ENCODE data around the gene PEPD. TPM values are rescaled to one million over a fixed set of nuclear protein-coding genes. Genes with fewer than 3 reads are reported as not detected.

The PEPD gene
- total RNA-seq, 1 donor from 2014 or later: 24.0 TPM

DNA sequence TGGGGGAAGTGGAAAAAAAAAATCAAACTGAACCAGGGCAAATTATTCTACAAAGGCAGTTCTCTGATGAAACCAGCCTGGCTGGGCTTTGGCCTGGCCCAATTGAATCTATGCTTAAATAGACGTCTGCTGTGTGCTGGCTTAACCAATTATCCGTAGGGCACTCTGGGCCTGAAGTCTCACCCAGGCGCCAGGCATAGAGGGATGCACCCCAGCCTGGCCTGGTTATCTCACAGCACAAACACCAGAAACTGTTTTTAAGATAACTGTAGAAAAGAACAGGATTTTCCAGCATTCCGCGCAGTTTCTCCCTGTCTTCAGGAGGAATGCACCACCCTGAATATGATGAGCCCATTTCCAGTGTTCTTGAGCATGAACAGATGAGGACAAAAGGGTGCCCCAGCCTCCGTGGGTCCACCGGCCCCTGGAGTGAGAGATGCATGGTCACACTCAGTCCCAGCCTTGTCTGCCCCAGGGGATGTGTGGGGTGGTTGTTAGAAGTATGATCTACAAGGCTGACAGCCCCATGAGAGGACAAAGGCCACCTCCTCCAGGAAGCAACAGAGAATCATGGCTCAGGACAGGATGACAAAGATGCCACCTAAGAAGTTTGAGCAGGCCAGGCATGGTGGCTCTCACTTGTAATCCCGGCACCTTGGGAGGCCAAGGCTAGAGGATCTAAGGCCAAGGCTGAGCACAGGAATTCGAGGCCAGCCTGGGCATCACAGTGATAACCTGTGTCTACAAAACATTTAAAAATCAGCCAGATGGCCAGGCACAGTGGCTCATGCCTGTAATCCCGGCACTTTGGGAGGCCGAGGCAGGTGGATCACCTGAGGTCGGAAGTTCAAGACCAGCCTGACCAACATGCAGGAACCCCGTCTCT is 50.2 kb downstream of the PEPD start:
- Histone ChIP-seq H3K9me3 (ENCODE audit: control insufficient read depth in 3 of 3, low read length in 3 of 3) (no peaks in the 10 kb centered on the region), H3K9ac (ENCODE audit: low read depth in 1 of 3, low read length in 3 of 3) (no peak overlapping the region), H3K4me1 (ENCODE audit: control insufficient read depth in 3 of 3, insufficient read depth in 3 of 3, low read length in 3 of 3) (peaks cover 5 to 21% (median 13%) of the 10 kb centered on the region in 3 donors), H3K36me3 (ENCODE audit: control insufficient read depth in 3 of 3, insufficient read depth in 3 of 3, low read length in 3 of 3) (peaks cover 0 to 10% (median 2%) of the 10 kb centered on the region in 3 donors), H3K27me3 (ENCODE audit: control insufficient read depth in 3 of 3, insufficient read depth in 3 of 3, low read length in 3 of 3) (no peaks in the 10 kb centered on the region), H3K27ac (ENCODE audit: low read depth, low read length) (no peak overlapping the region), H3K4me3 (ENCODE audit: low read length in 3 of 3) (no peak overlapping the region)

DNA sequence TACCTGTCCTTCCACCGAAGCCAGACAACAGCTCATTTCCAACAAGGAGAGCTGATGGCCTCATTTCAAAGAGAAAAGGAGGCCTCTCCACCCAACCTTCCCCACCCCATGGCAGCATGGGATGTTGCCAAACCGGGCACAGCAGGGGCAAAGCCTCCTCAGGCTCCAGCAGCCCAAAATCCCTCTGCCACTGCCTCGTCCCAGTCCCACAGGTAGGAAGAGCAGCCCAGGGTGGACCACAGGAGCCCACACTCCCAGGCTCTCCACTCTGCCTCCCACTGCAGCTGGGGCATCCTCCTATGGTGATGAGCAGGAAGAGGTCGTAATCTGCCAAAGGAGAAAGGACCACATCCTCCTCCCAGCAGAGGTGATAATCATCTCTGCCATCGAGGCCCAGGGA is 50.9 kb downstream of the PEPD start:
- H3K4me1 ChIP-seq (ENCODE audit: control insufficient read depth in 3 of 3, insufficient read depth in 3 of 3, low read length in 3 of 3): peaks cover 5 to 24% (median 18%) of the 10 kb centered on the region in 3 donors
- no peak overlapping the region for H3K27ac ChIP-seq (ENCODE audit: low read depth, low read length)
- no peaks in the 10 kb centered on the region for H3K9me3 ChIP-seq (ENCODE audit: control insufficient read depth in 3 of 3, low read length in 3 of 3)
- H3K4me3 ChIP-seq (ENCODE audit: low read length in 3 of 3): no peak overlapping the region
- H3K9ac ChIP-seq (ENCODE audit: low read depth in 1 of 3, low read length in 3 of 3): no peak overlapping the region
- no peaks in the 10 kb centered on the region for H3K27me3 ChIP-seq (ENCODE audit: control insufficient read depth in 3 of 3, insufficient read depth in 3 of 3, low read length in 3 of 3)
- H3K36me3 ChIP-seq (ENCODE audit: control insufficient read depth in 3 of 3, insufficient read depth in 3 of 3, low read length in 3 of 3): peaks cover 0 to 10% (median 0%) of the 10 kb centered on the region in 3 donors

DNA sequence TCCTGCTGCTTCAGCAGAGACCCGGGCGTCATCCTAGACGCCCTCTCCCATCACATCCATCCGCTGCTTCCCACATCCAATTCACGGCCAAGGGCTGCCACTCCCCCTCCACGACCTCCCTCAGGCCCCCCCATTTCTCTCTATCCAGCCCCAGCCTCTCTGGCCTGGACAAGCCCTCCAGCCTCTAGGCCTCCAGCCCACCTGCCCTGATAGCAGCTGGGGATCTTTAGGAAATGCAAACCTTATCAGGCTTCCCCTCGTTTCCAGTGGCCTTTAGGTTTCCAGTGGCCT is 51.6 kb downstream of the PEPD start:
- Histone ChIP-seq H3K9ac (ENCODE audit: low read depth in 1 of 3, low read length in 3 of 3) (no peak overlapping the region), H3K4me1 (ENCODE audit: control insufficient read depth in 3 of 3, insufficient read depth in 3 of 3, low read length in 3 of 3) (peaks cover 11 to 30% (median 24%) of the 10 kb centered on the region in 3 donors), H3K4me3 (ENCODE audit: low read length in 3 of 3) (no peak overlapping the region), H3K36me3 (ENCODE audit: control insufficient read depth in 3 of 3, insufficient read depth in 3 of 3, low read length in 3 of 3) (peaks cover 0 to 10% (median 0%) of the 10 kb centered on the region in 3 donors), H3K27me3 (ENCODE audit: control insufficient read depth in 3 of 3, insufficient read depth in 3 of 3, low read length in 3 of 3) (no peaks in the 10 kb centered on the region), H3K27ac (ENCODE audit: low read depth, low read length) (no peak overlapping the region), H3K9me3 (ENCODE audit: control insufficient read depth in 3 of 3, low read length in 3 of 3) (no peaks in the 10 kb centered on the region)

DNA sequence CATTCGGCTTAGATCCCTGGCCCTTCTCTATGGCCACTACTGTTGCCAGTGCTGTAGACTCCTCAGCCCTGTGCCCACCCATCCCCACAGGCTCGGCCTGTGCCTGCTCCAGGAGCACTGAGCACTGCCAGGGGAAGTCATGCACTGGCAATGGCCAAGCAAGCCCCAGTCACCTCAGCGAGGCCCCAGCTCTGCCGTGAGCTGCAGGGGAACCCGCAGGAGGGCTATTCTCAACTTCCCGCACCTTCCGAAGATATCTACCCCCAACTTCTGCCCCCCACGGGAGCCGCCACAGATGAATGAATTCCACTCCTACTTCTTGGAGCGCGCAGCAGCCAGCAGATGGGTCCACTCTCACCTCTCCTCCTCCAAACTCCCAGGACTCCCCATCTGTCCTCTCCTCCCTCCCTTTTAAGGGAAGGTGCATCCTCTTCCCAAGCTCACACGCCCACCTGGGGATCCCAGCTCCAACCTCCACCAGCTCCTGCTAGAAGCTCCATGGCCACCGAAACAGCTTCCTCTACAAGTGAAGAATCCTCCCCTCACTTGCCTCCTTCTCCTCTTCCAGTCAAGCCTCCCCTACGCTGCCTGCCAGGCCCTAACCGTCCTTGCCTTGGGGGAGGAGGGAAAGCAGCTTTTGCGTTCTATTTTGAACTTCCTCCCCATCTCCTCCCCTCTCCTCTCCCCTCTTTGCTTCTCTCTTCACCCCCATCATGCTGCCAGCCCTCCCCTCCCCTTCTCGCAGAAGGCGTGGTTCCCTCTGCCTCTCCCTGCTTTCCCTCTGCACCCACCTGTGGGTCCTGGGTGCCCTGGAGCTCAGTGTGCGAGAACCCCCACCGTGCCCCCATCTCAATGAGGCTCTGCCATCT is 52.2 kb downstream of the PEPD start:
- no peaks in the 10 kb centered on the region for H3K9me3 ChIP-seq (ENCODE audit: control insufficient read depth in 3 of 3, low read length in 3 of 3)
- H3K36me3 ChIP-seq (ENCODE audit: control insufficient read depth in 3 of 3, insufficient read depth in 3 of 3, low read length in 3 of 3): peaks cover 0 to 8% (median 0%) of the 10 kb centered on the region in 3 donors
- H3K27me3 ChIP-seq (ENCODE audit: control insufficient read depth in 3 of 3, insufficient read depth in 3 of 3, low read length in 3 of 3): no peaks in the 10 kb centered on the region
- H3K27ac ChIP-seq (ENCODE audit: low read depth, low read length): no peak overlapping the region
- no peak overlapping the region for H3K9ac ChIP-seq (ENCODE audit: low read depth in 1 of 3, low read length in 3 of 3)
- peaks cover 11 to 30% (median 24%) of the 10 kb centered on the region in 3 donors for H3K4me1 ChIP-seq (ENCODE audit: control insufficient read depth in 3 of 3, insufficient read depth in 3 of 3, low read length in 3 of 3)
- no peak overlapping the region for H3K4me3 ChIP-seq (ENCODE audit: low read length in 3 of 3)

DNA sequence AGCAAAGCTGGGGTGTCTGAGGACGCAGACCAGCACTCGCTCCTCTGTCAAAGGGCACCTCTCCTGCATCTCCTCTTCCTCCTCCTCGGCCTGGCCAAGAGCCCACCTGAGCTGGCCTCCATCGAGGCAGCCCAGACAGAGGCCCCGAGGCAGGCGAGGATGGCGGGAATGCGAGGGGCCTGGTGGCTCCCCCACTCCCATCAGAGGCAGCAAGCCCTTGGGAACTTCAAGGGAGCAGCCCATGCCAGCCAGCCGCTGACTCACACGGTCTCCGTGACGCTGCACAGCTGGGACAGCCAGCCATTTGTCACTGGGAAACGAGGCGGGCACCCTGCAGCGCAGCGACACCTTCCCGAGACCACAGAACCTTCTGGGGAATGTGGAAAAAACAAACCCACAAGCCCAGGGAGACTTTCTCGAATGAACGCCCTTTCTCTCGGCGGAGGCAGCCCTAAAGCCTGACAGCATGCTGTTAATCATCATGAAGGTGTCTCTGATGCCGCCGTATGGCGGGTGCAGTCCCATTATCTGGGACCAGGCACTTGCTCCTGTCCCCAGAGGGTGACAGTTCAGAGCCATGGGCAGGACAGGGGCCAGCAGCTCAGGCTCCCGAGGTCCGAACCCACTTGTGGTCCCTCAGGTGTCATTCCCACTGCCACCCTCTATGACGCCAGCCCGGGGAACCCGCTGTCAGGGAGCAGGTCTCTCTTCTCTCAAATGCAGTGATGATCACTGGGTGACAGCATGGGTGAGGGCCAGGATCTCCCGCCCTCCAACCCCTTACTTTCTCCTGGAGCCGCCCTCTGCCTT is 53.0 kb downstream of the PEPD start:
- Histone ChIP-seq H3K9ac (ENCODE audit: low read depth in 1 of 3, low read length in 3 of 3) (no peak overlapping the region), H3K27ac (ENCODE audit: low read depth, low read length) (no peak overlapping the region), H3K36me3 (ENCODE audit: control insufficient read depth in 3 of 3, insufficient read depth in 3 of 3, low read length in 3 of 3) (peaks cover 0 to 8% (median 0%) of the 10 kb centered on the region in 3 donors), H3K9me3 (ENCODE audit: control insufficient read depth in 3 of 3, low read length in 3 of 3) (no peaks in the 10 kb centered on the region), H3K4me3 (ENCODE audit: low read length in 3 of 3) (no peak overlapping the region), H3K27me3 (ENCODE audit: control insufficient read depth in 3 of 3, insufficient read depth in 3 of 3, low read length in 3 of 3) (no peaks in the 10 kb centered on the region), H3K4me1 (ENCODE audit: control insufficient read depth in 3 of 3, insufficient read depth in 3 of 3, low read length in 3 of 3) (peaks cover 6 to 24% (median 19%) of the 10 kb centered on the region in 3 donors)

DNA sequence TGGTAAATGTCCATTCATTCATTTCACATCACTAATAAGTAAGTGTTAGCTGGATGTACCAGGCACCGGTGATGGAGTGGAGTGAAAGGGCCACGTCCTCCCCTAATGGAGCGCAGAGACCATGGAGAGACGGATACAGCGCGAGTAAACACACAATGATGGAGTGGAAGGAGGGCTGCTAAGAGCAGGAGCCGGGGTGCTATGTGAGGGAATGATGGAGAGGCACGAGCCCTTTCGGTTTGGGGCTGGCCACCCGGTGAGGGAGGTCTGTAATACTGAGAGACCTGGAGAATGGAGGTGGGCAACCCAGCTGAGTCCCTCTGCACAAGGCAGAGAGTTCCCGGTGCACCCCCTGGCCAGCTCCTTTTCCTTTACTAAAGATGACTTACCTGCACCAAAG is 53.7 kb downstream of the PEPD start:
- H3K4me3 ChIP-seq (ENCODE audit: low read length in 3 of 3): no peak overlapping the region
- no peak overlapping the region for H3K9ac ChIP-seq (ENCODE audit: low read depth in 1 of 3, low read length in 3 of 3)
- no peaks in the 10 kb centered on the region for H3K27me3 ChIP-seq (ENCODE audit: control insufficient read depth in 3 of 3, insufficient read depth in 3 of 3, low read length in 3 of 3)
- H3K27ac ChIP-seq (ENCODE audit: low read depth, low read length): no peak overlapping the region
- H3K36me3 ChIP-seq (ENCODE audit: control insufficient read depth in 3 of 3, insufficient read depth in 3 of 3, low read length in 3 of 3): peaks cover 0 to 8% (median 2%) of the 10 kb centered on the region in 3 donors
- H3K9me3 ChIP-seq (ENCODE audit: control insufficient read depth in 3 of 3, low read length in 3 of 3): no peaks in the 10 kb centered on the region
- peaks cover 6 to 17% (median 12%) of the 10 kb centered on the region in 3 donors for H3K4me1 ChIP-seq (ENCODE audit: control insufficient read depth in 3 of 3, insufficient read depth in 3 of 3, low read length in 3 of 3)

DNA sequence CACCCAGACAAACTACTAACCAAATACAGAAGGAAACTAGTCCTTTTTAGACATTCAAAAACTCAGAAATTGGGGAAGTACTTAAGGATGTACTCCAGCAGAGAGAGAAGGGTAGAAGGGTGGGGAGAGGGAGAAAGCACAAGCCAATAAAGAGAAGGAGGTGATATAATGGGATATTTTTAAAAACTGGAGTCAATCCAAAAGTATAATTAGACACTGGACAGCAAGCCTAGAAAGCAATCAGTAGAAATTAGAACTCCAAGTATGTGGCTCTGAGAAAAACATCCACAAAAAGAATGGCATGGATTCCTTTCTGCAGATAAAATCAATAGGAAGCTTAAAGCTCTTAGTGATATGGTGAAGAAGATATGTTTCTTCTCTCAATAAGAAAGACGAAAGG is 55.8 kb downstream of the PEPD start:
- Histone ChIP-seq H3K27me3 (ENCODE audit: control insufficient read depth in 3 of 3, insufficient read depth in 3 of 3, low read length in 3 of 3) (no peaks in the 10 kb centered on the region), H3K9me3 (ENCODE audit: control insufficient read depth in 3 of 3, low read length in 3 of 3) (no peaks in the 10 kb centered on the region), H3K4me1 (ENCODE audit: control insufficient read depth in 3 of 3, insufficient read depth in 3 of 3, low read length in 3 of 3) (peaks cover 6 to 11% (median 10%) of the 10 kb centered on the region in 3 donors), H3K9ac (ENCODE audit: low read depth in 1 of 3, low read length in 3 of 3) (no peak overlapping the region), H3K36me3 (ENCODE audit: control insufficient read depth in 3 of 3, insufficient read depth in 3 of 3, low read length in 3 of 3) (peaks cover 0 to 13% (median 8%) of the 10 kb centered on the region in 3 donors), H3K27ac (ENCODE audit: low read depth, low read length) (no peak overlapping the region), H3K4me3 (ENCODE audit: low read length in 3 of 3) (no peak overlapping the region)

DNA sequence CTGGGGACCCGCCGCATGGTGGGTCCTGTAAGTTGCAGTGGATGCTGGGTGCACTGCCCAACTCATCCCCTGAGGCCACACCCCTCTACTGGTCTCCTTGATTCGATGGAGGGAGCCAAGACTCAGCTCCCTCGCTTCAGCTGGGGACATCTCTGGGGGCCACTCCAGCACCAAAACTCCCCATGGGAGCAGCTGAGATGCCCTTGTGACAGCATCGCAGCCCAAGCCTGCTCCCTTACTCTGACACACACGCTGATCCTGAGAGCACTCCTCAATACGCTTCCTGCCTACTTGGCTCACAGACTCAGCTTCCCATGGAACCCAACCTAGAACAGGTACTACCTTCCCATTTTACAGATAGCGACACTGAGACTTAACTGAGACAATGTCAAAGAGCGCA is 56.2 kb downstream of the PEPD start:
- Histone ChIP-seq H3K4me3 (ENCODE audit: low read length in 3 of 3) (no peak overlapping the region), H3K27ac (ENCODE audit: low read depth, low read length) (no peak overlapping the region), H3K9me3 (ENCODE audit: control insufficient read depth in 3 of 3, low read length in 3 of 3) (no peaks in the 10 kb centered on the region), H3K9ac (ENCODE audit: low read depth in 1 of 3, low read length in 3 of 3) (no peak overlapping the region), H3K27me3 (ENCODE audit: control insufficient read depth in 3 of 3, insufficient read depth in 3 of 3, low read length in 3 of 3) (no peaks in the 10 kb centered on the region), H3K36me3 (ENCODE audit: control insufficient read depth in 3 of 3, insufficient read depth in 3 of 3, low read length in 3 of 3) (peaks cover 0 to 15% (median 13%) of the 10 kb centered on the region in 3 donors), H3K4me1 (ENCODE audit: control insufficient read depth in 3 of 3, insufficient read depth in 3 of 3, low read length in 3 of 3) (peaks cover 6 to 11% (median 10%) of the 10 kb centered on the region in 3 donors)

DNA sequence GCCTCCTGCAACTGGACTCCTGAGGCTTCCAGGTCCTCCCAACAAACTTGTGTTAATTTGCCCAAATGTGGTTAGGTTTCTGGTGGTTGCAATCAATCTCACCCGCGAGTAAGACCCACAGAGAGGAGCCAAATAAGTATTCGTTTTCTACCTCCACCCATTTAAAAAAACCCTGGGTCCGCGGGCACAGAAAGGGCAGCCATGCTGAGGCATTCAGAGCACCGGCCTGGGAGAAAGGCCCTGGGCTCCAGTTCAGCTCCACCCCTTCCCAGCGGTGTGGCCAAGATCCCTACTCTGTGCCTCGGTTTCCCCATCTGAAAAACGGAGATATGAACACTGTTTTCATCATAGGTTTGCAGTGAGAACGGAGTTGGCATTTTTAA is 56.9 kb downstream of the PEPD start:
- H3K9me3 ChIP-seq (ENCODE audit: control insufficient read depth in 3 of 3, low read length in 3 of 3): no peaks in the 10 kb centered on the region
- peaks cover 6 to 11% (median 10%) of the 10 kb centered on the region in 3 donors for H3K4me1 ChIP-seq (ENCODE audit: control insufficient read depth in 3 of 3, insufficient read depth in 3 of 3, low read length in 3 of 3)
- peaks cover 0 to 15% (median 14%) of the 10 kb centered on the region in 3 donors for H3K36me3 ChIP-seq (ENCODE audit: control insufficient read depth in 3 of 3, insufficient read depth in 3 of 3, low read length in 3 of 3)
- no peak overlapping the region for H3K27ac ChIP-seq (ENCODE audit: low read depth, low read length)
- no peak overlapping the region for H3K9ac ChIP-seq (ENCODE audit: low read depth in 1 of 3, low read length in 3 of 3)
- H3K4me3 ChIP-seq (ENCODE audit: low read length in 3 of 3): no peak overlapping the region
- H3K27me3 ChIP-seq (ENCODE audit: control insufficient read depth in 3 of 3, insufficient read depth in 3 of 3, low read length in 3 of 3): no peaks in the 10 kb centered on the region
